Fibroblast of skin of left quadriceps (primary cell): Measurements from ENCODE around the gene PRDM16.

Experiments
- DNase-seq, 2 experiments: peaks; one replicate each; pipeline ENCODE4 v3.0.0-alpha.2; 2013; ENCODE audit warnings: low read depth in 2 of 2

Gene PRDM16

DNA sequence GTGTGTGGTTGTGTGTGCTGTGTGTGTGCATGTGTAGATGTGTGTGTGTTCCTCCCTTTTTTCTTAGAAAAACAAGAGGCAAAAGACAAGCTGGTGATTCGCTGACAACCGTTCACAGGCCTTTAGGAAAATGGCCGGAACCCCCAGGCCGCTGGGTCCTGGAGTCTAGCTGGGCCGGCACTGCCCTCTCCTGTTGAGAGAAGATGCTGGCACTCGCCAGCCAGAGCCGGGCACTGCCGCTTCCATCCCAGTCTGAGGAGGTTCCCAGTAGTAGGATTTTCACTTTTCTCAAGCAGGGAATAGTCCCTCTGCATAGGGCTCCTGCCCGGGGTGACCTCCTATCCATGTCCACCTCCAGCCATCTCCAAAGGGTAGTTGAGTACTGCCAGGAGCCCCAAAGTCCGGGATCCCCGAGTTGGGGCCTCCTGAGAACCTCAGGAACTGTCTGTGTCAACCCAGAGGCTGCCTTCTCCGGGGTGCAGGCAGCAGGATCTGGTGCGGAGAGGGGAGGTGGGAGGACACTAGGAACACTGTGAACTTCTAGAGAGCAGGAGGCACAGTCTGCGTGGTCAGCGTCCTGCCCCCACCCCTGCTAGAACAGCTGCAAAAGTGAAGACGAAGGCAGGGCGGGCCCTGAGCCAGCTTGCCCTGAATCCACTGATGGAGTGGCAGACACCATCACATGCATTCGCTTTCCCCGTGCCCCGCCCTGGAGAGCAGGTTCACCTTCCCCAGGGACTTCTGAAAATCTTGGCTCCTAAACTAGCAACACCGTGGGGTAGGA is 341.3 kb downstream of the PRDM16 start:
- peak; percentile 17 to 20 for DNase-seq

DNA sequence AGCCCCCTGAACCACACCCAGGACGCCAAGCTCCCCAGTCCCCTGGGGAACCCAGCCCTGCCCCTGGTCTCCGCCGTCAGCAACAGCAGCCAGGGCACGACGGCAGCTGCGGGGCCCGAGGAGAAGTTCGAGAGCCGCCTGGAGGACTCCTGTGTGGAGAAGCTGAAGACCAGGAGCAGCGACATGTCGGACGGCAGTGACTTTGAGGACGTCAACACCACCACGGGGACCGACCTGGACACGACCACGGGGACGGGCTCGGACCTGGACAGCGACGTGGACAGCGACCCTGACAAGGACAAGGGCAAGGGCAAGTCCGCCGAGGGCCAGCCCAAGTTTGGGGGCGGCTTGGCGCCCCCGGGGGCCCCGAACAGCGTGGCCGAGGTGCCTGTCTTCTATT is 342.8 kb downstream of the PRDM16 start:
- DNase-seq: no peak

DNA sequence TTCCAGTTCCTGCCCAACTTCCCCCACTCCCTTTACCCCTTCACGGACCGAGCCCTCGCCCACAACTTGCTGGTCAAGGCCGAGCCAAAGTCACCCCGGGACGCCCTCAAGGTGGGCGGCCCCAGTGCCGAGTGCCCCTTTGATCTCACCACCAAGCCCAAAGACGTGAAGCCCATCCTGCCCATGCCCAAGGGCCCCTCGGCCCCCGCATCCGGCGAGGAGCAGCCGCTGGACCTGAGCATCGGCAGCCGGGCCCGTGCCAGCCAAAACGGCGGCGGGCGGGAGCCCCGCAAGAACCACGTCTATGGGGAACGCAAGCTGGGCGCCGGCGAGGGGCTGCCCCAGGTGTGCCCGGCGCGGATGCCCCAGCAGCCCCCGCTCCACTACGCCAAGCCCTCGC is 343.4 kb downstream of the PRDM16 start:
- no peak for DNase-seq

DNA sequence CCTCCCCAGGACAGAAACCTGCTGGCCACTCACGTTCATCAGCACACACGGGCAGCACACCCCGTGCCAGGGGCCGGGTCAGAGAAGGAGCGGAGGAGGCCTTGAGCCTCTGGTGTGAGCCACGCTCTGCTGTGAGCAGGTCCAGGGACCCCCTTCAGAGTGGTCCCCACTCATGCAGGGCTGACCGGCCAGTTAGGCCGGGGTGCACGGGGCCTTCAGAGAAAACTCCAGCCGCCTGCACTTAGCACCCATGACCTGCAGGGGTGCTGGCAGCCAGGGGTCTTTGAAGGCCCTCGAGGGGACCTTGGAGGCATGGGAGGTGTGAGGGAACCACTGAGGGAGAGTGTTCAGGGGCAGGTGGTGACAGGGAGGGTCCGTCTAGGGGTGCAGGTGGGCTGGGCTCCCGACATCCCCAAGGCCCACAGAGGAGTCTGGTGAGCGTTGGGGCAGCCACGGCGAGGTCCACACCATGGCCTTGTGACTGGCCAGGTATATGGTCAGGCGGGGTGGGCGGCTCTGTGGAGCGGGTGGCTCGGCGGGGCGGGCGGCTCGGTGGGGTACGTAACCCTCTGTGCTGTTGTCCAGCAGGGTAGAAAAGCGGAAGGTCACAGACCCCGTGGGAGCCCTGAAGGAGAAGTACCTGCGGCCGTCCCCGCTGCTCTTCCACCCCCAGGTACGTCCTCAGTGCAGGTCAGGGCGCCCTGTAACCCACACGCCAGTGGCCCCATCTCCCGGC is 345.1 kb downstream of the PRDM16 start:
- no peak for DNase-seq

DNA sequence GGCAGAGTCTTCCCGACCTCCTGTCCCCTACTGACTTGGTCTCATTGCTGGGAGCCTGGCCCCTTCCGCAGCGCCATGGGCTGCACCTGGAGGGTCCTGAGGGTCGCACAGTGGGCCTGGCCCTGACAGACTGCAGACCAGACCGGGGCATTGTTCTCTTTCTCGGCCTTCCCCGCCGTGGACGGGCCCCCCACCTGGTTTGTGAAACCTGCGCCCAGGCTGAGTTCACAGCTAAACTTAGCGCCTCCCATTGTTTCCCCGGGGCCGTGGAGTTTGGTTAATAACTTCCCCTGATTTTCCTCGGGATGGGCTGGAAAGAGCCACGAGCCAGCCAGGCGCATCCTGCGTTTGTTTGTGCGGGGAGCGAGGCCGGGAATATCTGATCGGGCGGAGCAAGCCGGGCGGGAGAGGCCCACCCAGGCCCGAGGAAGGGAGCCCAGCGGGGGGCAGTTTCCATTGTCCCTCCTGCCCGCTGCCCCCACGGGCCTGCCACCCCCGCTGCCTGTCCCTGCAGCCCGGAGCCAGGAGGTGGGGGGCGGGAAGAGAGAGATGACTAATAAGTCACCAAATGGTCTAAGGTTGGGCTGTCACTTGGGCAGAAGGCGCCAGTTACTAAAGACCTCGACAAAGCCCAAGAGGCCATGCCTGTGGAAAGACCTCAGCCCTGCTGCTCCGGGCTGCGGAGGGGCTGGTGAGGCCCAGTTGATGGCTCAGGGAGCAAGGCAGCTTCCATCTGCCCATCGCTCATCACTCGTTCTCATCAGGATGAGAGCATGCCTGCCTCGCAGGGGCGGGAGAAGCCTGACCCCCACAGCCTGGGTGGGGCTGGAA is 346.5 kb downstream of the PRDM16 start:
- no peak for DNase-seq

DNA sequence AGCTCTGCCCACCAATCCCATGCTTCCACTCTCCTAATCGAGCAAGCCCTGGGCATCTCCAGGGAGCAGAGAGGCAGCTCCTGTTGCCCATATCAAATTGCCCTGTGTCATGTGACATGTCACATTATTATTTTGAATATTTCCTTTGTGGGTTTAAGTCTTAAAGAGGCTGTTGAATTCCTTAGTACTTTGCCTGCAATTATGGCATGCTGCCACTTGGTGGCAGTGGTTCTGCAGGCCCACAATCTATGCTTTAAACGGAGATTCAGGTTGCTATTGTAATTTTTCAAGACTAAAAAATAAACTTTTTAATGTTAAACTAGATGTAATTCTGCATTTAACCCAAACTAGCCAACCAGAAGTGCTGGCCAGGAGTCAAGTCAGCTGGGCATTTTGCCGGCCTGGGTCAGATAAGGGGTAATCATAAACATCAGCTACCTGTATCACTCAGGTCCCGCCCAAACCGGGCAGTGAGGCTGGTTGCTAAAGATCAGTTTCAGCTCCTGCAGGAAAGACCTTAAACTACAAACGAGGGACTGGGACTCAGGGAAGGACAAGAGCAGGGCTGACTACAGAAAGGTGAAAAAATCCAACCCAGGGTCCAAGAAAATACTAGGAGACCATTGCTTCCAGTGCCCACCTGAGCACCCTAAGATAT is 348.2 kb downstream of the PRDM16 start:
- no peak for DNase-seq

DNA sequence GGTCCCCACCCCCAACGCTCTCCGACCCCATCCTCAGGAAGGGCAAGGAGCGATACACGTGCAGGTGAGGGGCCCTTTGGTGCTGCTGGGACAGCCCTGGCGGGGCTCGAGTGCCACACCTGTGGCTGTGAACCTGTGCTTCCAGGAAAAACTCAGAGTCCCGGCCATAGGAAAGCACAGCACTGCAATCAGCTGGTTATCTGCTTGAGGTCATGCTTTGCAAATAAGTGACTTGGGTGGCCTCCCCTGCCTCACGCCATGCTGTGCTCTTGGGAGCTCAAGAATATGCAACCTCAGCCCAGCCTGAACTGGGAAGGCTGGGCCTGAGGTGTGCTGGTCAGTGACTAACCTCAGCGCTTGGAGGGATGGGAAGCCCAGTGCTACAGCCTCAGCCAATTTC is 348.9 kb downstream of the PRDM16 start:
- DNase-seq: no peak

DNA sequence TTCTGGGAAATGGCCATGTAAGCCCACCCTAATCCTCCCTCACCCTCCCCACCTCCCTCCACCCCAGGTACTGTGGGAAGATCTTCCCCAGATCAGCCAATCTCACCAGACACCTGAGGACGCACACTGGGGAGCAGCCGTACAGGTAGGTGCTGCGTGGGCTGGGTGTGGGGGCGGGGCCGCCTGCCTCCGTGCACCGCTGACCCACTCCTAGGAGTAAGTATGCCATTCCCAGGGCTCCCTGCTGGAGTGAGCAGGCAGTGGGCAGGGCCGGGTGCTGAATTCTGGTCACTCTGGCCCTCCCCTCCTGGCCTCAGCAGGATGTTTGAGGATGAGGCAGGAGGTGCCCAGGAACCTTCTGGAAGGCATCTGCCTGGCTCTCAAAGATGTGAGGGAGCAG is 349.6 kb downstream of the PRDM16 start:
- no peak for DNase-seq

DNA sequence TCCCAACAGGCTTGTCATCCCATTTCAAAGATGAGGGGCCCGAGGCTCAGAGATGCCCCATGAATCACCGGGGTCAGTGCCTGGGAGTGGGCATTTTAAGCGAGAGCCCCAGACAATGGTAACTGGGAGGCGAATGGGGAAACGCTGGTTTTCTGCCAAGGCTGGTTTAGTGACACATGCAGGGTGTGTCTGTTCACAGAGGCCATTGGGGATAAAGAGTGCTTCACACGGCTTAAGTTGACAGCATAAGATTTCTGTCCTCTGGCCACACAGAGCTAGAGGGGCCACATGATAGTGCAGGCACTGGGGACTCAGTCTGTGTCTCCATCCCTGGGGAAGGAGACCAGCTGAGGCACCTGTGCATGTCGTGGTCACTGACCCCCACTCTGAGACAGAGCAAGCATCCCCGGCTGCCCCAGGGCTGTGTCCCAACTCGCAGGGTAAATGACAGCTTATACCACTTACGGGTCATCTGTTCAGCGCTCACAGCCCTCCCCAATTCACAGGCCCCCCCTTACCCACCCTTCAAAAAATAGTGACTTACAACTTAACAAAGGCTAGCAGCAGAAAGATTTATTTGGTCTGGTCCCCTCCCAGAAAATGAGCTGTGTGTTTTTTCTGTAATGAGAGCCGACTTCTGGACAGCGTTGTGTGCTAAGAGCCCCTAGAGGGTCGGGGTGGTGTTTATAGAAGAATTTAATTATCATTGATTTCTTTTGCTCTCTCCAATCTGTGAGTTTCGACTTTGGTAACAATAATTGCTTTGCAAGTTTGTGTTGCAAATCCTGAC is 350.6 kb downstream of the PRDM16 start:
- DNase-seq: no peak

DNA sequence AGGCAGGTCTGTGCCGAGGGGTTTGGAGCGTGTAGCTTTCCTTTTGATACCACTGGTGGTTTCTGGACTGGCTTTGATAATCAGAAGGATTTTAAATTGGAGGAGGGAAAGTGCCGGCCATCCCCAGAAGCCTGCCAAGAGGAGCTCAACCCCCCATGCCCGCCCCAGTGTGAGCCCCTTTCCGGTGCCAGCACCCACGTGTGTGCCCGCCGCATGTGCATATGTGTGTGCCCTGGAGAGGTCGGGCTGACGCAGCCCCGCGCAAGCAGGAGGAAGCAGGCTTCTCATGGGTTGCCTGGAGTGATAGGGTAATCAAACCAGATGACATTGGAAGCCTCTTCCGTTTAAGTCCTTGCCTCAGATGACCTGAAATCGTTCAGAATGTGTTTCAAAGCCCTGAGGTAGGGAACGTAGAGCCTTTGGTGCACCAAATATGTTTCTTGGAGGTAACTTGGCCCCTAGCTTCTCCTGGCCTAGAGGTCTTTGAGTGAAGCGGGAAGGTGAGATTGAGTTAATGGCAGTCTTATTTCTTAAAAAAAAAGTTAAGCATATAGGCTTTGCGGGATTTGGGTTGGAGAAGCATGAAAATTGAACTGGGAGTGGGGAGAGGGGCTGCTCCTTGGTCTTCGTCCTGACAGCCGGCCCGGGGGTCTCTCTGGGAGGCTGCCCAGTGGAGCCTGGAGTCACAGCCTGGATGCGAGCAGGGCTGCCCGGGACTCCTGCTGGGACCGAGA is 351.4 kb downstream of the PRDM16 start:
- no peak for DNase-seq

DNA sequence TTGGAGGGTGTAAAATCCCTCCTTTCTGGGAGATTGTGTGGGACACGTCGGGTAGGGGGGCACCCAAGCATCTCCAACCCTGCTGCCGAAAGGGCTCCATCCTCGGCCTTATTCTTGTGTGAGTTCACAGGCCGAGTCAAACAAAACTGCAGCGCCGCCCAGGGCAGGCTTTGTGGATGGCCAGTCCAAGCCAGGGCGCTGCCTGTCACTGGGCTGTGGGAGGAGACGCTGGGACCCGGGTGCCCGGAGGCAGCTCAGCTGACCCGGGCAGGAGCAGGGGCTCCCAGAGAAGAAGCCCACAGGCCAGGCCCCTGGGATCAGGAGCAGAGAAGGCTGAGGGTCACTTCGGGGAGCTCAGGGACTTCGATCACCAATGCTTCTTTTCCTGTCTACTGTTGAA is 353.6 kb downstream of the PRDM16 start:
- no peak for DNase-seq

DNA sequence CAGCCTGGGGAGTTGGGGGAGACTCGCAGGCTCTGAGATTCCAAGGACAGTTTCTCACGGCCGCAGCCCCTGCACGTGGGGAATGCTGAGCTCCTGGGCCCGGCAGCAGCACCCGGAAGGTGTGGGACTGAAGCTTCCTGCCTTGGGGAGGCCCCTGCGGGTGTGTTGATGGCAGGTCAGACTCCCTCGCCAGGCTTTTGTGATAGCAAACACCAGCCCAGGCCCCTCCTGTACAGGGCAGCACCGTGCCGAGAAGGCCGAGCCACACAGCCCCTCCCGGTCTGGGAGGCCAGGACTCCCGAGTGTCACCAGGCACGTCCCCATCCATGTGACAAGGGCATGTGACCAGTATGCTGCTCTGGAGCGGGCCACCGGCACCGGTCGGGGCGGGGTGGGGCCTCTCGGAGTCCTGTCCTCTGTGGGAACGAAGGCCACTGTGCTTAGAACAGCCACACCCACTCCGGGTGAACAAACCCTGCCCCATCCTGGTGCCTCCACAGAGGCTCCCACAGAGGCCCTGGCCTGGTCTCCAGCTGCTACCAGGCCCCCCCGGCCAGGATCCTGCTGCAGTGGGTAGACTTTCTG is 354.3 kb downstream of the PRDM16 start:
- DNase-seq: no peak

DNA sequence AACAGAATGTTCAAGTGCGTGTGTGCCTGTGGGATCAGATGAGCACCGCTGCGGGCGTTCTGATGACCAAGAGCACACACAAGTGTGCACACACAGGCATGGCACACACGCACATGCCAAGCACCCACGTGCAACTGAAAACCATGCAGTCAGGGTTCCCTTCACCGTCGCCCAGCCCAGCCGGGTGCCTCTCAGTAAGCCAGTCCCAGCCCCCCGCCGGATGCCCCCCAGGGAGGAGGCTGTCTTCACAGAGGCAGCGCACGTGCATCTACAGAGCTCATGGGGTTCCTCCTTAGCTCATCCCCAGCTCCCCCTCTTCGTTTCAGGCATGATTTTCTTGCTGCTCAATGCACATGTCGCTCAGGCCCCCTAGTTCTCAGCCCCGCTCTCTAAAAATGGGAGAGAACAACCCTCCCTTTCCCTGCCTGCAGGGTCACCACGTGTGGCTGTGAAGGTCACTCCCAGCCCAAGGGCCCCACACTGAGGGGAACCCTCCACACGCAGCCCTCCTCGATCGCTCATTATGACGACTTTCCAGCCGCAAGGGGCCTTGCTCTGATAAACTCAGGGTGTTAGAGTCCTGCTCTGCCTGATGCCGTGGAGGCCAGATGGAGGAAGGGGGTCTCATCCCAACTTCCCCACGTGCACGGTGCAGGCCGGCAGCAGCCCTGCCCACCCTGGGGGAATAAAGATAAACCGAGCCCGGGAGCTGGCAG is 355.1 kb downstream of the PRDM16 start:
- DNase-seq: no peak

DNA sequence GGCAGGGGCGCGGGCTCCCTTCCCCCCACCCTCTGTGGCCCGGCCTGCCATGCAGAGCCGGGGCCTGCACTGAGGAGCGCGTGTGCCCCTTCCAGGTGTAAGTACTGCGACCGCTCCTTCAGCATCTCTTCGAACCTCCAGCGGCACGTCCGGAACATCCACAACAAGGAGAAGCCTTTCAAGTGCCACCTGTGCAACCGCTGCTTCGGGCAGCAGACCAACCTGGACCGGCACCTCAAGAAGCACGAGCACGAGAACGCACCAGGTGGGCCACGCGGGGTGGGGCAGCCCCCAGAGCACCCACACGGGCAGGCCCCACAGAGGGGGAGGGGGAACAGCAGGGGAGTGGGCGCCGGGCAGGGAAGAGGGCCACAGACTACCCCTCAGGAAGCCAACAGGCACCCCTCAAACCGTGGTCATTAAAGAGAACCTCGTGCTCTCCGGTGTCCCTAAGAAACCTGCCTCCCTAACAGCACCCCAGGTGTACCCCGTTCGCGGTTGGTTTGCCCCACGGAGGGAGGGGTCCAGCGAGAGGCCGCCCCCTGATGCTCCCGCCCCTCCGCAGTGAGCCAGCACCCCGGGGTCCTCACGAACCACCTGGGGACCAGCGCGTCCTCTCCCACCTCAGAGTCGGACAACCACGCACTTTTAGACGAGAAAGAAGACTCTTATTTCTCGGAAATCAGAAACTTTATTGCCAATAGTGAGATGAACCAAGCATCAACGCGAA is 356.6 kb downstream of the PRDM16 start:
- DNase-seq: no peak

DNA sequence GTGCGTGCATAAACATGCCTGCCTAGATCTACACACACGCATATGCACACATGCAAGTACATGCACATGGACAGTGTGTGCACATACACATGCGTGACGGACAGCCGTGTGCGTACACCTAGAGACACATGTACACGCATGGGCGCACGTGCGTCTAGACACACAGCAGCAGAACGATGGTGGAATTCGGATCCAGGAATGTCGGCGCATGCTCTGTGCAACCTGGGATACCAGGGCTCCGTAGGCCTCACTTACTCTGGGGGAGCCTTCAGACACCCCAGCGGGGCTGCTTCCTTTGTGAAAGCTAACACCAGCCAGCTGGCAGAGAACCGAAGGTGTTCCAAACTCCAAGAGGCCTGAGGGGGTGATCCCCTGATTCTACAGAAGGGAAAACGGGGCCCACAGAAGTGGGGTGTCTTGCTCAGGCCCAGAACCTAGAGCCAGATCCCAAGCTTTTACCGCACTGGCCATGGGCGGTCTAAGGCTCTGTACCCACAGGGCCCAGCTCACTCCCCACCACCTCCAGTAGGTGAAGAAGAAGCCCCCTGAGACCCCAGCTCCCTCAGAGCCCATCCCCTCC is 358.0 kb downstream of the PRDM16 start:
- DNase-seq: no peak

DNA sequence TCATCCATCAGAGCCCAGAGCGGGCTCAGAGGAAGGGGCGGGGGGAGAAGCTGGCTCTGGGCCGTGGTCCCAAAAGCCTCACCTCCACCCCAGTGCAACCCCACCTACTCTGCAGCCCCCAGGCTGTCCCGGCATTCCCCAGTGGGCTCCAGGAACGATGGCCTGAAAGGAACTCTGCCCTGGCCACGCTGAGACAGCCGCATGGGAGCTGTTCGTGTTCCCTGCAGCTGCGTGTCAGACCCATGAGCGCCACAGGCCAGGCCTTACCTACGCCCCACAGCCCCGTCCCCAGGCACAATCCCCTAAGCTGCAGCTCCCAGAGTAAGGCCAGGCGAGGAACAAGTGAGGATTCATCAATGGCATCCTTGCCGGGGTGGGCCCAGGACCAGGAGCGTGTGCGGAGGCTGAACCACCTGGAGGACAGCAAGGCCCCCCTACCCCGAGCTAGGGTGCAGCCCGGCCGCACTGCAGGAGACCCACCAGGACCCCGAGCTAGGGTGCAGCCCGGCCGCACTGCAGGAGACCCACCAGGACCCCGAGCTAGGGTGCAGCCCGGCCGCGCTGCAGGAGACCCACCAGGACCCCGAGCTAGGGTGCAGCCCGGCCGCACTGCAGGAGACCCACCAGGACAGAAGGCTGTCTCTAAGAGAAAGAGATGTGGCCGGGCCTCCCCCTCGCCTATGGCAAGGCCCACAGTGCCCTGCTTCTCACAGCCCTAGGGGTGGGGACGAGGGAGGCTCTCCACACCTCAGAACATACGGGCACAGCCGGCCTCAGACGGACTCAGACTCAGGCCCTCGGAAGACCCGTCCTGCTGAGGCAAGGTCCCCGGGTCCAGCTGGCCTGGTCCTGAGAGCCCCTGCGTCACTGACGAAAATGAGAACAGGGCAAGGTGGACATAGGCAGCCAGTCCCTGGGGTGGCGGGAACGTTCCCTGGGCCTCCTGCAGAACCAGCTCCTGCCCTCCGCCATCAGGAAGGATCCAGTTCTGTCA is 359.0 kb downstream of the PRDM16 start:
- DNase-seq: no peak

DNA sequence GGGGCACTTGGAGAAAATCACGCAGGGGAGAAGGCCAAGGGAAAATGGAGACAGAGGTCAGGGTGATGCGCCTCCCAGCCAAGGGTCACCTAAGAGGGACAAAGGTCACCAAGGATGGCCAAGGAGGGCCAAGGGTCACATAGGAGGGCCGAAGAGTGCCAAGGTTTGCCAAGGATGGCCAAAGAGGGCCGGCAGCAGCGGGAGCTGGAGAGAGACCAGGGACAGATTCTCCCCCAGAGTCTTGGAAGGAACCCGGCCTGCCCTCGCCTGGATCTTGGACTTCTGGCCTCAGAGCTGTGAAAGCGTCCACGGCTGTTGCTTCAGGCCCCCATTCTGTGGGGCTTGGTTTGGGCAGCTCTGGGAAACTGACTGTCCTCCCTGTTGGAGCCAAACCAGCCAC is 359.9 kb downstream of the PRDM16 start:
- no peak for DNase-seq
